NCI-H2196 (cell line): Measurements from ENCODE around the gene SVIL.
"Not testable (repeated sequence)": the region's sequence is repeated elsewhere in the genome, so short reads cannot be mapped to it uniquely, and the experiment has no call there.

ENCODE experiments used
- DNase-seq: peaks from one replicate; lab custom pipeline; 2025; ENCODE audit not compliant: unreplicated experiment; lab: John Stamatoyannopoulos, UW

Gene SVIL

DNA sequence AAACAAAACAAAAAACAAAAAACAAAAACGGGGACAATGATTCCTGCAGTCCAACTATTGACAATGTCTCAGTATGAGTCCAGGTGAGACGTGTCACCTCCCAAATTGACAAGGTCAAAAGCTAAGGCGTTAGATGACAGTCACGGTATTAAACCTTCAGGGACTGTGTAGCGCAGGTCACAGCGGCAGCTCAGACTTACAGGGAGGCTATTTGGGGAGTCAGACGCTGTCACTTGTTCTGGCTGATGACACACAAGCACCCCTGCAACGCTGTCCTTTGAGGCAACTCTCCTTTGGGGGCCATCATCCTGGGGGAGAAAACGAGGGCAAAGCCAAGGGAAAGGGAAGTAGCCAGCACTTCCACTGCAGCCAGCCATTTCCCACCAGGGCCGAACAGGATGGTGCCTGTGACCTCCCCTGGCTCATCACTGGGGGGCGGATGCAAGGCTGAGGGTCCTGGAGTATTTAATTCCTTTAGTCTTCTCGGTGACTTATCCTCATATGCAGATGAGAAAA is 55.3 kb downstream of the SVIL start:
- no peak for DNase-seq

DNA sequence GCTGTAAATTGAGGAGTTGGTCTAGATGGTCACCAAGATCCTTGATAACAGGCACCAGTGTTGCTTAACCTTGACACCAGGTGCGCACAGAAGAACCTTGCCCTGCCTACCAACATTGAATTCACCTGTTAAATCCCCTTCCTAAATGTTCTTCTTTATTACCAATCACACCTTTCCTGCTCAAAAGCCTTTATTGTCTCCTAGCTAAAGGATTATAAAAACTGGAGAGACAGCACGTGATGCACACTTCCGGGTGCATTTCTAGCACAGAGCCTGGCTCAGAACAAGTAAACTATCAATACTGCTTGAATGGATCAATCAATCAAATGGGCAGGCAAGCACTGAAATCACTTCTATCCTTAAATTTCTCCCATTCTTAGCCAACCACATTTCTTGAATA is 56.3 kb downstream of the SVIL start:
- no peak for DNase-seq

- DNase-seq = no peak
Observed at GRCh38 chr10:29576681-29577080, 58.1 kb downstream of the SVIL start.

DNA sequence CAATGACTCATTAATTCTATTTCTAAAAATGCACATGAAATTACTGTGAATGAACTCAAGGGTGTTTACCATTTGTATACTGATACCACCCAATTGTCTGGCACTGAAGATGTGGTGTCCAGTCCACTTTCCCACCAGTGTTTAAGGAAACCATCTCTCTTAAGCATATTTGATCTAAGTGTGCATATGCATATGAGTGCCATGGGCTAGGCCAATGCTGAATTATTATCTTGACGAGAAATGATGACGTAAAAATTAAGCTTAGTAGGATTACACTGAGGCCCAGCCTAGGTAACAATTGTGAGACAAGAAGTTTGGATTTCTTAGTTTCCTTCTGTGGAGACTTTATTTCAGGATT is 59.7 kb downstream of the SVIL start:
- DNase-seq = no peak

DNA sequence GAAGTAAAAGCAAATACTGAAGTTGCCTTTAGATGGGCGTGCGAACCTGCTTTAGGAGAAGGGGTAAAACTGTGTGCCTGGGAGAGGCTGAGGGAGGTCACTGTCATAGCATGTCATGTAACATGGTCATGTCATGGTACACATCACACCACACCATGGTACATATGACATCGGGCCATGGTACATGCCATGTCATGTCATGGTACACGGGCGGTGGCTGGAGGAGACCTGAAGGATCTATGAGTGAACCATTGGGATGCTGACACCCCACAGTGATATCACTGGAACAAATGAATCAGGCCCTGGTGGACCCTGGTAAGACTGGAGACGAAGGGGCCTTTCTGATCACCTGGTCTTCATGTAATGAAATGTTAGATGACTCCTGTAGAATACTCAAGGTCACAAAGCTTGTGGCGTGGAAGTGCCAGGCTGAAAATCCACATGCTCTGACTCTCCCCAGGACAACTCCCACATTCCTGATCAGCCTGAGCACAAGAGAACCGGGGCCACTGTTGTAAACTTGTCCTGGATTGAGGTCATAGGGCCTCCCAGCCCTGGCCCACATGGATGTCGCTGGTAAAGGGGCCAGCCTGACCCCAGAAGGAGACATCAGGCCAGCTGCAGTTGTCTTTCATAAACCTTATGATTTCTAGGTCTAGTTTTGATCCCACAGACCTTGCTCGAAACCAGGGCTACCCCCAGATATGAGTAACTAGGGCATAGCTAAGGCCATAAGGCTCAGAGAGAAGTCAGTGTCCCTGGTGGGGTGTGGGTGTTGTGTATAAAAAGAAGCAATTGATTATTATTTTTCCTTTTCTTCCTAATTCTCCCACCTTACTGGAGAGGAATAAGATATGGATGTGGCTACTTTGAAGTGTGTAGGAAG is 60.3 kb downstream of the SVIL start:
- not testable (repeated sequence) for DNase-seq

GRCh38 chr10:29570248-29570647 is 64.5 kb downstream of the SVIL start:
- DNase-seq = not testable (repeated sequence)

DNA sequence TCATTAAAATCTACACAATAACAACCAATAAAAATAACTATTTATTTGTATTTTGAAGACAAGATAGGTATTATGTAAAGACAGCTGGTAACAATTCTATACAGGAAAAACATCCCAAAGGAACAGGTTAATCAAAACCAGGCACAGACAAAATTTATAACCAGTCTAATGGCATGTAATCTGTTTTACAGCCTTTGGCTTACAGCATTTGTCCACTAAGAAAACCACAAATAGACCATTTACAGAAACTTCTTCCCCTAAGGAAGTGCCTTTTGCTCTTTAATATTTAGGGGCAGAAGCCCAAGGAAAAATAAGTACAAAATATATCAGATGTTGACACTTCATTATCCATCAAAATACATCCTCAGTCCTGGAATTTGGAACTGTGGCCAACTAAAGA is 65.0 kb downstream of the SVIL start:
- DNase-seq = no peak

DNA sequence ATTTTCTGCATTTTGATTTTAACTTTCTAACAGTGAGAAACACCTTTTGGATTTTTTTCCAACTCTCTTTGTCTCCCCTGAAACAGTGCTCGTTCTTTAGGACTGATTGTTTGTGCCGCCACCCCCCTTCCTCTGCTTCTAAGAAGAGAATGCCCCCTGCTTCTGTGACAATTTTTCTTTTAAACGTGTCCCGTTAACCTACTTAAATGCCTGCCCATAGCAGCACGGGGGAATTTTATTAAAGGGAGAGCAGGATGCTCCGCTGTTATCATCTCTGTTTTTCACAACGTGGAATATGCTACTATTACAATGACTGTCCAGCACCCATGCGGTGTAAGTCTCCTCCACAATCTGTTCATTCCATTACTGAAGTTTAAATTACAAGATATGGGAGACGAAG is 67.8 kb downstream of the SVIL start:
- DNase-seq = no peak

- not testable (repeated sequence) for DNase-seq
Observed at GRCh38 chr10:29566209-29566608, 68.6 kb downstream of the SVIL start.

DNA sequence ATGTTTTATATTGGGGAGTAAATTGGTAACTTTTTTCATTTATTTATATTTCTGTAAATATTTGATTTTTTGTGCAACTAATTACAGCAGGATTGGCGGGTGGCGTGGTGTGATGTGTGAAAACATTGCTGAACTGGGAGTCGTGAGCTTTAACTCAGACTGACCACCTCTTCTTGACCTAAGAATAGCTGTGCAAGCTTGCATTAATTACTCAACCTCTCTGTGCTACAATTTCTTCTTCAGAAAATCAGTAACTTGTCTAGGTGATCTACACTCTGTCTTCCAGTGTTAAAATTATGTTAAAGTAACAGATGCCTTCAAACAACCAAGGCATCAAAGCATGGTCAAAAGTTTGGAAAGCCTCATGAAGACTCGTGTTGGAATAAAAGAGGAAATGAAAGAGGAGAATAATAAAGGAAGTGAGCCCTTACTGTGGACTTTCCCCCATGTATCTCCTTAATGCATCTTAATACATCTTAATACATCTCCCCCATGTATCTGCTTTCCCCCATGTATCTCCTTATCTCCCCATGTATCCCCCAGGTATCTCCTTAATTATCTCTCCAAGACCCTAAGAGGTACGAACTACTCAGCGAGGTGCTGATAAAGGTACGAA is 71.2 kb downstream of the SVIL start:
- DNase-seq = no peak

GRCh38 chr10:29563006-29563405 is 71.8 kb downstream of the SVIL start:
- DNase-seq = not testable (repeated sequence)

- DNase-seq = no peak
Observed at GRCh38 chr10:29559996-29560395, 74.8 kb downstream of the SVIL start.

- no peak for DNase-seq
Observed at GRCh38 chr10:29557665-29558064, 77.1 kb downstream of the SVIL start.

DNA sequence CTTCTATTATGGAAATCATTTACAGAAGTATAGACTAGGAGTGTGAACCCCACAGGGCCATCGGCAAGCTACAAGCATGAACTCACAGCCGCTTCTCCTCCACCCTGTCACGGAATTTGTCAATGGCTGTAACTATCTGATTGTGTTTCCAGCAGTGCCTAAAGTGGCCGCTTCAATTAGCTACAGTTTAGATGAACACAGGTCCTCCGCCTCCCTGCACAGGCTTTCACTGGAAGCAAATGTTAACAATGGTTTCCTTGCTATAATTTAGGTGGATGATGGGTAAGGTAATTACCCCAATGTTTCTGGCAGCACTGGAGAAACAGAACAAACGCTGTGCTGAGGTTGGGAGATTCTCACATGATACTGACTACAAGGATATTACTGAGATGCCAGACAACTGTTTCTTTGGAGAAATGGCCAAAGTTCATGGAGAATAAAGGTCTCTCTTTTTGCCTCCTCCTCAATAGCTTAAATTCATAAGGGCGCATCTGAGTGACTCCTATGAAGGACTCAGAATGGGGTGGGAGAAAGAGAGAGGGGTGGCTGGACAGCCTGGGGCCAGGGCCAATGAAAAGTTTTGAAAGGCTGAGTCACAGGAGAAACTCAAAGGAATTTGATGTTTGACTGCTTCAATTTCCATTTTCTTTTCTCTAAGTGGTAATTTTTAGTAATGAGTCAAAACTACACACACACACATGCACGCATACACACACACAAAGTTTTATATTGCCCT is 78.9 kb downstream of the SVIL start:
- DNase-seq = no peak

DNA sequence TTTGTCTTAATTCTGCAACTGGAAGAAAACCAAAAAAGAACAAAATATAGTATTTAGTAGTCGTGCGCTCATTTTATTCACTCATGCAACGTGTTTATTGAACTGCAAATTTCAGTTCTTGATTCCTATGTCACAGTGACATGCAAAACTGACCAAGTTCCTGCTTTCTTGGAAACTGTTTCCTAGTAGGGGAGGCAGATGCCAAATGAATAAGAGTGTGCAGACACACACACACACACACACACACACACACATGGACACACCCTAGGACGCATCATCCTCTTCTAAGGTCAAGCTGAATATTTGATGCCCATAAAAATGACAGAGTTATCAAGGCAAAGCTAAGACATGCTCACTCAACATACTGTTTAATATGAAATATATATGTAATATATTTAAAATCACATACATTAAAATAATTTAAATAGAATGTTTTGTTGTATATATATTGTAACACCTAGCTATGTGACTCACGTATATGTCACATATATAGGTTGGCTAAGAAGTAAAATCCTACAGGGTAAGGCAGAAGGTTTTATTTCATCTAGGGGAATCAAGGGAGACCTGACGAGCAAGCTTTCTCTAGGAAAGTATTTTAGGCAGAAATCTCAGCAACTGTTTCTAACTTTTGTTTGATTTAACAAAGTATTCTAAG is 79.6 kb downstream of the SVIL start:
- DNase-seq = no peak

DNA sequence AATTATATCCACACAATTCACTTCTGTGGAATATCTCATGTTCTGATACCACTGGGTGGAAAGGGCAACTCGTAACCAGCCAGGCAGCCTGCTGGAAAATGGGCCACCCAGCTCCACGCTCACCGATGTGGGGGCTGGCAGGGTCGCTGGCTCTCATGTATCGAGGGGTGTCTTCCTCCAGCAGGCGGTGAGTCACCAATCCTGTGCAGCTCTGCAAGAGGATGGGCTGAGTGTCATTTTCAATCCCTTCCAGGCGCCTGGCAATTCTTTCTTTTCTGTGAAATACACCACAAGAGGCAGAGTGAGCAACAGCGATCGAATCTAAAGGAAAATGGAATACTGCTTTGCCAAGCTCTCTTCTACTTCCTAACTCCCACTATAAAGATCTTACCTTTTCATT is 80.1 kb downstream of the SVIL start:
- no peak for DNase-seq

DNA sequence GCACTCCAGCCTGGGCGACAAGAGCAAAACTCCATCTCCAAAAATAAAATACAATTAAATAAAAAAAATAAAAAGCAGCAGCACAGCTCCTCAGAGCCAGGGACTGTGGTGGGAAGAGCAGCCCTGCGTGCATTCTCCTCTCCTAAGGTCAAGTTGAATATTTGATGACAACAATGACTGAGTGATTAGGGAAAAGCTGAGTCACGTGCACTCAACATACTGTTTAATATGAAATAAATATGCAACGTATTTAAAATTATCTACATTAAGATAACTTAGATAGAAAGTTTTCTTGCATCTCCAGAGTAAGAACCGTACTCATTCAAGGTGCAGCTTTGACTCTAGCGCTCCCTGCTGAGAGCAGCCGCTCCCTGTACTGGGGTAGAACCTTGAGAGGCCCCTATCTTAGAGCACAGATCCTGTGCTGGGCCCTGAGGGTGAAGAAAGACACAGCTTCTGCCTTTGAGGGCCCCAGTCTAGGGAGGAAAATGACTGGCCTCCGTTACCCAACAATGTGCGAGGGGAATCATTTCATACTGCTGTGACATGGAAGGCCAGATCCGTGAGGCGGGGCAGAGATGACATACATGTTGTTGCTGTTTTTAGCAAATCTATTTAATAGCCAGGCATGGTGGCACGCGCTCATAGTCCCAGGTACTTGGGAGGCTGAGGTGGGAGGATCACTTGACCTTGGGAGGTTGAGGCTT is 81.1 kb downstream of the SVIL start:
- no peak for DNase-seq

- not testable (repeated sequence) for DNase-seq
Observed at GRCh38 chr10:29553116-29553515, 81.7 kb downstream of the SVIL start.

DNA sequence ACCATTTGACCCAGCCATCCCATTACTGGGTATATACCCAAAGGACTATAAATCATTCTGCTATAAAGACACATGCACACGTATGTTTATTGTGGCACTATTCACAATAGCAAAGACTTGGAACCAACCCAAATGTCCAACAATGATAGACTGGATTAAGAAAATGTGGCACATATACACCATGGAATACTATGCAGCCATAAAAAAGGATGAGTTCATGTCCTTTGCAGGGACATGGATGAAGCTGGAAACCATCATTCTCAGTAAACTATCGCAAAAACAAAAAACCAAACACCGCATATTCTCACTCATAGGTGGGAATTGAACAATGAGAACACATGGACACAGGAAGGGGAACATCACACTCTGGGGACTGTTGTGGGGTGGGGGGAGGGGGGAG is 85.3 kb downstream of the SVIL start:
- DNase-seq = not testable (repeated sequence)

- DNase-seq = no peak
Observed at GRCh38 chr10:29546773-29547313, 87.9 kb downstream of the SVIL start.
